NCI-H2107 (cell line): Measurements from ENCODE around the gene AKT1.
A peak's percentile ranks its signal among the peaks of the same experiment; 100 is the strongest.

Source experiments
- DNase-seq: peaks from one replicate; lab custom pipeline; 2025; lab: John Stamatoyannopoulos, UW

Gene AKT1

GRCh38 chr14:104772707-104773504 is 22.6 kb downstream of the AKT1 start:
- no peak for DNase-seq

GRCh38 chr14:104771918-104772706 is 23.4 kb downstream of the AKT1 start:
- DNase-seq = no peak

- DNase-seq = no peak
These were observed 24.2 kb downstream of the AKT1 start for GRCh38 chr14:104771374-104771773.

- DNase-seq = no peak
These were observed 24.7 kb downstream of the AKT1 start for GRCh38 chr14:104770851-104771272.

- no peak for DNase-seq
These were observed 25.4 kb downstream of the AKT1 start for GRCh38 chr14:104770072-104770579.

- DNase-seq = no peak
These were observed 26.1 kb downstream of the AKT1 start for GRCh38 chr14:104769324-104770071.

GRCh38 chr14:104768437-104769323 is 26.9 kb downstream of the AKT1 start:
- peak; percentile 77 for DNase-seq

- no peak for DNase-seq
These were observed 28.0 kb downstream of the AKT1 start for GRCh38 chr14:104767634-104767918.

GRCh38 chr14:104766863-104767633 is 28.5 kb downstream of the AKT1 start:
- no peak for DNase-seq

- DNase-seq = no peak
These were observed 29.2 kb downstream of the AKT1 start for GRCh38 chr14:104766256-104766862.

GRCh38 chr14:104765517-104765916 is 30.0 kb downstream of the AKT1 start:
- no peak for DNase-seq

GRCh38 chr14:104758981-104759969 is 36.3 kb downstream of the AKT1 start:
- DNase-seq = no peak

- no peak for DNase-seq
These were observed 37.7 kb downstream of the AKT1 start for GRCh38 chr14:104757681-104758392.

- no peak for DNase-seq
These were observed 38.3 kb downstream of the AKT1 start for GRCh38 chr14:104757238-104757585.

GRCh38 chr14:104756477-104757237 is 38.9 kb downstream of the AKT1 start:
- no peak for DNase-seq

- DNase-seq = no peak
These were observed 39.9 kb downstream of the AKT1 start for GRCh38 chr14:104755621-104756020.

- no peak for DNase-seq
These were observed 41.2 kb downstream of the AKT1 start for GRCh38 chr14:104754213-104754851.
